HEK293 (cell line): ENCODE data around the gene PITPNC1.

Experiments used
- CTCF ChIA-PET: fragments of 350-600 bp; formaldehyde crosslinking; extraction: SDS; loops from one replicate; lab custom pipeline; 2021; ENCODE audit warnings: antibody characterized with exemption; lab: Yijun Ruan, JAX
- POLR2A ChIA-PET: fragments of 300-600 bp; formaldehyde crosslinking; extraction: SDS; loops from one replicate; lab custom pipeline; 2020; ENCODE audit warnings: antibody characterized with exemption, inconsistent platforms; lab: Yijun Ruan, JAX
- H3K27ac ChIP-seq: fragments of 200-500 bp; sonication (Bioruptor generic); 2 replicates; pipeline ENCODE4 v1.5.1; 2014; ENCODE audit warnings: low read depth, low read length, control low read depth, inconsistent platforms; ENCODE audit errors: extremely low read depth
- H3K36me3 ChIP-seq, 2 experiments: fragments of 200-500 bp in 1 of 2; sonication (Bioruptor generic) in 1 of 2; 1 replicate in 1 of 2; 2 replicates in 1 of 2; pipeline ENCODE4 v1.5.1; 2014 to 2017; ENCODE audit warnings: inconsistent platforms in 2 of 2, low read length in 2 of 2; ENCODE audit not compliant: control insufficient read depth in 2 of 2, insufficient read depth in 1 of 2
- H3K4me1 ChIP-seq: fragments of 200-500 bp; sonication (Bioruptor generic); 2 replicates; pipeline ENCODE4 v1.5.1; 2014; ENCODE audit warnings: mild to moderate bottlenecking, low read length, inconsistent platforms; ENCODE audit not compliant: control insufficient read depth, insufficient read depth
- H3K4me3 ChIP-seq: 2 replicates; pipeline ENCODE4 v1.5.1; 2011; ENCODE audit warnings: low read depth, mild to moderate bottlenecking, control low read depth, low read length, moderate library complexity
- H3K9me3 ChIP-seq: fragments of 200-500 bp; sonication (Bioruptor generic); 2 replicates; pipeline ENCODE4 v1.5.1; 2014; ENCODE audit warnings: low read depth, low read length, inconsistent platforms; ENCODE audit not compliant: control insufficient read depth, insufficient read depth
- BCL11B ChIP-seq: fragments of 450-650 bp; formaldehyde crosslinking; IDR thresholded peaks from 2 replicates; pipeline ENCODE4 v1.5.1; 2016; ENCODE audit warnings: low read depth, missing biosample characterization, missing genetic modification characterization
- INSM2 ChIP-seq: fragments of 450-650 bp; formaldehyde crosslinking; IDR thresholded peaks from 2 replicates; pipeline ENCODE4 v1.5.1; 2016; ENCODE audit warnings: missing biosample characterization, missing genetic modification characterization
- KLF1 ChIP-seq: fragments of 450-650 bp; formaldehyde crosslinking; IDR thresholded peaks from 2 replicates; pipeline ENCODE4 v1.5.1; 2016; ENCODE audit warnings: missing biosample characterization, missing genetic modification characterization
- SALL2 ChIP-seq: fragments of 450-650 bp; formaldehyde crosslinking; IDR thresholded peaks from 2 replicates; pipeline ENCODE4 v1.5.0; 2017; ENCODE audit warnings: missing biosample characterization, mild to moderate bottlenecking, missing genetic modification characterization, borderline replicate concordance
- SP3 ChIP-seq: fragments of 450-650 bp; formaldehyde crosslinking; IDR thresholded peaks from 2 replicates; pipeline ENCODE4 v1.5.1; 2016; ENCODE audit warnings: missing biosample characterization, missing genetic modification characterization
- ZBTB11 ChIP-seq: fragments of 450-650 bp; formaldehyde crosslinking; conservative IDR thresholded peaks from 2 replicates; pipeline ENCODE4 v1.5.1; 2016; ENCODE audit warnings: low read depth, missing biosample characterization, missing genetic modification characterization
- ZBTB26 ChIP-seq: fragments of 450-650 bp; formaldehyde crosslinking; optimal IDR thresholded peaks from 2 replicates; pipeline ENCODE3; 2016; ENCODE audit warnings: missing biosample characterization, mild to moderate bottlenecking, missing genetic modification characterization
- ZBTB48 ChIP-seq: fragments of 450-650 bp; formaldehyde crosslinking; IDR thresholded peaks from 2 replicates; pipeline ENCODE4 v1.5.1; 2016; ENCODE audit warnings: missing biosample characterization, missing genetic modification characterization
- ZIC2 ChIP-seq: fragments of 450-650 bp; formaldehyde crosslinking; IDR thresholded peaks from 2 replicates; pipeline ENCODE4 v1.5.1; 2016; ENCODE audit warnings: missing biosample characterization, missing genetic modification characterization
- ZNF155 ChIP-seq: fragments of 450-650 bp; formaldehyde crosslinking; IDR thresholded peaks from 2 replicates; pipeline ENCODE4 v1.5.1; 2016; ENCODE audit warnings: missing biosample characterization, missing genetic modification characterization
- ZNF157 ChIP-seq: fragments of 450-650 bp; formaldehyde crosslinking; IDR thresholded peaks from 2 replicates; pipeline ENCODE4 v1.5.1; 2016; ENCODE audit warnings: missing biosample characterization, missing genetic modification characterization
- ZNF18 ChIP-seq: fragments of 450-650 bp; formaldehyde crosslinking; IDR thresholded peaks from 2 replicates; pipeline ENCODE4 v1.5.1; 2016; ENCODE audit warnings: missing biosample characterization, missing genetic modification characterization
- ZNF221 ChIP-seq: fragments of 450-650 bp; formaldehyde crosslinking; IDR thresholded peaks from 2 replicates; pipeline ENCODE4 v1.5.1; 2017; ENCODE audit warnings: missing biosample characterization, missing genetic modification characterization, borderline replicate concordance
- ZNF302 ChIP-seq: fragments of 450-650 bp; formaldehyde crosslinking; IDR thresholded peaks from 2 replicates; pipeline ENCODE4 v1.5.1; 2016; ENCODE audit warnings: missing biosample characterization, missing genetic modification characterization, low read depth
- ZNF558 ChIP-seq: fragments of 450-650 bp; formaldehyde crosslinking; IDR thresholded peaks from 2 replicates; pipeline ENCODE4 v1.5.1; 2016; ENCODE audit warnings: missing biosample characterization, missing genetic modification characterization
- ZNF561 ChIP-seq: fragments of 450-650 bp; IDR thresholded peaks from 2 replicates; pipeline ENCODE4 v1.5.1; 2018; ENCODE audit warnings: missing biosample characterization, missing genetic modification characterization, borderline replicate concordance
- ZNF580 ChIP-seq: fragments of 450-650 bp; formaldehyde crosslinking; IDR thresholded peaks from 2 replicates; pipeline ENCODE4 v1.5.1; 2016; ENCODE audit warnings: missing biosample characterization, missing genetic modification characterization
- ZNF600 ChIP-seq: fragments of 450-650 bp; formaldehyde crosslinking; IDR thresholded peaks from 2 replicates; pipeline ENCODE4 v1.5.1; 2016; ENCODE audit warnings: missing biosample characterization, missing genetic modification characterization
- ZNF610 ChIP-seq: fragments of 450-650 bp; formaldehyde crosslinking; IDR thresholded peaks from 2 replicates; pipeline ENCODE4 v1.5.1; 2016; ENCODE audit warnings: missing biosample characterization, missing genetic modification characterization, borderline replicate concordance
- ZNF701 ChIP-seq: fragments of 450-650 bp; formaldehyde crosslinking; IDR thresholded peaks from 2 replicates; pipeline ENCODE4 v1.5.1; 2016; ENCODE audit warnings: missing biosample characterization, missing genetic modification characterization
- ZNF76 ChIP-seq: fragments of 450-650 bp; formaldehyde crosslinking; IDR thresholded peaks from 2 replicates; pipeline ENCODE4; 2016; ENCODE audit warnings: low read depth, missing biosample characterization, missing genetic modification characterization, borderline replicate concordance
- ZNF777 ChIP-seq: fragments of 450-650 bp; formaldehyde crosslinking; IDR thresholded peaks from 2 replicates; pipeline ENCODE4 v1.5.1; 2017; ENCODE audit warnings: missing biosample characterization, missing genetic modification characterization, borderline replicate concordance
- ZSCAN30 ChIP-seq: fragments of 450-650 bp; IDR thresholded peaks from 2 replicates; pipeline ENCODE4 v1.5.1; 2018; ENCODE audit warnings: missing biosample characterization, mild to moderate bottlenecking, missing genetic modification characterization, moderate library complexity
- ZSCAN5A ChIP-seq: fragments of 450-650 bp; formaldehyde crosslinking; IDR thresholded peaks from 2 replicates; pipeline ENCODE4 v1.5.1; 2016; ENCODE audit warnings: missing biosample characterization, missing genetic modification characterization

The PITPNC1 gene

GRCh38 chr17:67366193-67367157 is 10.6 kb upstream of the PITPNC1 start, which contains the start of gene PSMD12:
PSMD12 (minus strand) TSS chr17:67366577; CDS start chr17:67366519, 58 bp downstream.
- H3K4me3 ChIP-seq: peak within 1 kb of the TSS; percentile 80
- CTCF ChIA-PET: interaction anchor here (0.5 to 2.1 kb wide), 10 partner anchors 8 to 1925 kb away, joined by 3 to 9 read pairs (median 4); no protein-coding TSS in a partner anchor
- peak within 1 kb of the TSS; percentile 89 for H3K27ac ChIP-seq
- peaks cover 15 to 16% of the 10 kb centered on the region in 2 experiments; a peak in 2 of 3 replicates for H3K36me3 ChIP-seq
- H3K9me3 ChIP-seq: no peaks in the 10 kb centered on the region
- POLR2A ChIA-PET: no interaction called here
- peaks cover 7% of the 10 kb centered on the region; the same call in 1 of the 2 replicates for H3K4me1 ChIP-seq
- peak; percentile 95 for TF ChIP-seq ZBTB48 (tag by site-specific recombination)
- peak; percentile 74; the same call in 1 of the 2 replicates for TF ChIP-seq BCL11B (tag by site-specific recombination)
- peak; percentile 91 for TF ChIP-seq ZBTB11 (tag by site-specific recombination)
- TF ChIP-seq KLF1 (tag by site-specific recombination): 0 out of 2 replicates have a peak, but pooled peaks have one; percentile 26
- TF ChIP-seq ZNF221 (tag by site-specific recombination): no peak
- no peak for TF ChIP-seq ZNF157
- no peak for TF ChIP-seq ZNF18 (tag by site-specific recombination)
- TF ChIP-seq ZNF580 (tag by site-specific recombination): no peak; the same call in 1 of the 2 replicates
- TF ChIP-seq INSM2: peak; percentile 64; the same call in 1 of the 2 replicates
- TF ChIP-seq SP3 (tag by site-specific recombination): peak; percentile 81
- peak; percentile 72 for TF ChIP-seq ZNF76
- TF ChIP-seq SALL2 (tag by site-specific recombination): no peak
- peak; percentile 73; the same call in 1 of the 2 replicates for TF ChIP-seq ZNF600 (tag by site-specific recombination)
- TF ChIP-seq ZNF561: peak; percentile 62; the same call in 1 of the 2 replicates
- TF ChIP-seq ZBTB26 (tag by site-specific recombination): peak; percentile 80
- TF ChIP-seq ZSCAN30 (tag by site-specific recombination): peak; percentile 20; the same call in 1 of the 2 replicates
- TF ChIP-seq ZNF155 (tag by site-specific recombination): no peak
- TF ChIP-seq ZNF777: no peak
- peak; percentile 83 for TF ChIP-seq ZNF610 (tag by site-specific recombination)
- TF ChIP-seq ZSCAN5A (tag by site-specific recombination): peak; percentile 91; the same call in 1 of the 2 replicates
- TF ChIP-seq ZIC2: 0 out of 2 replicates have a peak, but pooled peaks have one; percentile 28
- no peak for TF ChIP-seq ZNF701
- no peak for TF ChIP-seq ZNF558 (tag by site-specific recombination)
- TF ChIP-seq ZNF302: no peak
